ENCODE measurements around the gene GSTA2.
"Not testable (repeated sequence)": the region's sequence is repeated elsewhere in the genome, so short reads cannot be mapped to it uniquely, and the experiment has no call there.

GSTA2 gene

DNA sequence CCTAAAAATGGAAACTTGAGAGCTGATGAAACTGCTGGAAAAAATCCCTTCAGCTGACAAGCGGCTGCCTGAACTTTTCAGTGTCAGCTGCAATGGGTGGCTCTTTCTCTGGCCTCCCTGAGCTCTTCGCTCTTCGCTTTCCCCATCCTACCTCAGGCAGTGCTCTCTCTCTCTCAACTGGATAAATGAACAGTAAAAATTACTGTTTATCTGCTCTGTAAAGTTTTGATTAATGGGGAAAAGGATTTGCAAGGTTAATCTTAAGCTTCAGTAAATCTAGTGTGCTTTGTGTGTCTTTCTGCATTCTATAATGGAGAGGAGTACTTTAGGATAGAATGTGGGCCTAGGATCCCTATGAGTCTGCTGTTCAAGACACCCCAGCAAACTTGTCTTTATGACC, 57.3 kb downstream of the GSTA2 start:
- Histone ChIP-seq H3K18ac (ENCODE audit: low read depth in 1 of 2, low read length in 2 of 2) (no peak overlapping the region), H2AFZ (ENCODE audit: low read depth, low read length) (no peak overlapping the region), H3K4me3 (ENCODE audit: insufficient read depth in 1 of 2, low read depth in 1 of 2, low read length in 2 of 2) (no peak overlapping the region), H4K8ac (ENCODE audit: low read length) (no peak overlapping the region), H3K9me3 (ENCODE audit: control insufficient read depth, low read length) (peaks cover 7% of the 10 kb centered on the region), H3K4me1 (ENCODE audit: control insufficient read depth, insufficient read depth, low read depth, low read length) (no peaks in the 10 kb centered on the region), H2BK5ac (ENCODE audit: low read depth, low read length, poor library complexity, severe bottlenecking) (no peak overlapping the region), H4K91ac (ENCODE audit: low read length) (no peak overlapping the region), H3K79me1 (replicated peaks; ENCODE audit: low read length, poor library complexity, severe bottlenecking) (no peaks in the 10 kb centered on the region), H2AK5ac (ENCODE audit: low read length, severe bottlenecking) (no peak overlapping the region), H3K4me2 (ENCODE audit: low read length, poor library complexity, severe bottlenecking) (no peak overlapping the region), H2BK15ac (ENCODE audit: low read depth, poor library complexity, severe bottlenecking) (no peak overlapping the region), H3K4ac (ENCODE audit: low read depth in 1 of 2, low read length in 2 of 2) (no peak overlapping the region), H2BK120ac (ENCODE audit: low read depth, low read length) (no peak overlapping the region), H3K14ac (ENCODE audit: low read length in 2 of 2) (no peak overlapping the region), H3K27me3 (ENCODE audit: control insufficient read depth in 1 of 2, insufficient read depth in 1 of 2, low read length in 2 of 2) (no peaks in the 10 kb centered on the region), H3K27ac (ENCODE audit: low read length, poor library complexity, severe bottlenecking) (no peak overlapping the region), H3K36me3 (ENCODE audit: control insufficient read depth in 1 of 2, insufficient read depth in 2 of 2, low read depth in 1 of 2, low read length in 2 of 2) (no peaks in the 10 kb centered on the region), H3K23ac (ENCODE audit: low read length in 2 of 2) (no peak overlapping the region), H2BK12ac (ENCODE audit: low read length in 2 of 2) (no peak overlapping the region), H3K9ac (ENCODE audit: low read length) (no peak overlapping the region)
- 100% methylated on average over 1 of the region's 3 CpGs for WGBS
- no peak for DNase-seq

- not testable (repeated sequence) for DNase-seq; H3K18ac ChIP-seq (ENCODE audit: low read depth in 1 of 2, low read length in 2 of 2); H2AK5ac ChIP-seq (ENCODE audit: low read length, severe bottlenecking); H3K4me2 ChIP-seq (ENCODE audit: low read length, poor library complexity, severe bottlenecking); H2AFZ ChIP-seq (ENCODE audit: low read depth, low read length); H3K79me1 ChIP-seq (replicated peaks; ENCODE audit: low read length, poor library complexity, severe bottlenecking); H3K27me3 ChIP-seq (ENCODE audit: control insufficient read depth in 1 of 2, insufficient read depth in 1 of 2, low read length in 2 of 2); H2BK12ac ChIP-seq (ENCODE audit: low read length in 2 of 2); H4K8ac ChIP-seq (ENCODE audit: low read length); H3K4me3 ChIP-seq (ENCODE audit: insufficient read depth in 1 of 2, low read depth in 1 of 2, low read length in 2 of 2); H2BK5ac ChIP-seq (ENCODE audit: low read depth, low read length, poor library complexity, severe bottlenecking); H3K4me1 ChIP-seq (ENCODE audit: control insufficient read depth, insufficient read depth, low read depth, low read length); H2BK15ac ChIP-seq (ENCODE audit: low read depth, poor library complexity, severe bottlenecking); H3K9ac ChIP-seq (ENCODE audit: low read length); H2BK120ac ChIP-seq (ENCODE audit: low read depth, low read length); H3K27ac ChIP-seq (ENCODE audit: low read length, poor library complexity, severe bottlenecking); H3K36me3 ChIP-seq (ENCODE audit: control insufficient read depth in 1 of 2, insufficient read depth in 2 of 2, low read depth in 1 of 2, low read length in 2 of 2); H3K23ac ChIP-seq (ENCODE audit: low read length in 2 of 2); H3K9me3 ChIP-seq (ENCODE audit: control insufficient read depth, low read length); H3K4ac ChIP-seq (ENCODE audit: low read depth in 1 of 2, low read length in 2 of 2); H4K91ac ChIP-seq (ENCODE audit: low read length); H3K14ac ChIP-seq (ENCODE audit: low read length in 2 of 2)
- 87% methylated on average over 6 of the region's 6 CpGs for WGBS
These were observed 58.3 kb downstream of the GSTA2 start for GRCh38 chr6:52704781-52705502.

- no peaks in the 10 kb centered on the region for H3K4me1 ChIP-seq (ENCODE audit: control insufficient read depth, insufficient read depth, low read depth, low read length)
- no peaks in the 10 kb centered on the region for H3K79me1 ChIP-seq (replicated peaks; ENCODE audit: low read length, poor library complexity, severe bottlenecking)
- H3K4ac ChIP-seq (ENCODE audit: low read depth in 1 of 2, low read length in 2 of 2) = no peak overlapping the region
- H3K9ac ChIP-seq (ENCODE audit: low read length) = no peak overlapping the region
- DNase-seq = no peak
- no peak overlapping the region for H2AFZ ChIP-seq (ENCODE audit: low read depth, low read length)
- H4K8ac ChIP-seq (ENCODE audit: low read length) = no peak overlapping the region
- no peak overlapping the region for H3K14ac ChIP-seq (ENCODE audit: low read length in 2 of 2)
- no peak overlapping the region for H3K4me3 ChIP-seq (ENCODE audit: insufficient read depth in 1 of 2, low read depth in 1 of 2, low read length in 2 of 2)
- peaks cover 7% of the 10 kb centered on the region for H3K9me3 ChIP-seq (ENCODE audit: control insufficient read depth, low read length)
- no peak overlapping the region for H2BK120ac ChIP-seq (ENCODE audit: low read depth, low read length)
- H3K23ac ChIP-seq (ENCODE audit: low read length in 2 of 2) = no peak overlapping the region
- H2BK5ac ChIP-seq (ENCODE audit: low read depth, low read length, poor library complexity, severe bottlenecking) = no peak overlapping the region
- no peak overlapping the region for H2BK15ac ChIP-seq (ENCODE audit: low read depth, poor library complexity, severe bottlenecking)
- no peak overlapping the region for H3K18ac ChIP-seq (ENCODE audit: low read depth in 1 of 2, low read length in 2 of 2)
- H3K27ac ChIP-seq (ENCODE audit: low read length, poor library complexity, severe bottlenecking) = no peak overlapping the region
- no peak overlapping the region for H4K91ac ChIP-seq (ENCODE audit: low read length)
- no peak overlapping the region for H2AK5ac ChIP-seq (ENCODE audit: low read length, severe bottlenecking)
- no peaks in the 10 kb centered on the region for H3K27me3 ChIP-seq (ENCODE audit: control insufficient read depth in 1 of 2, insufficient read depth in 1 of 2, low read length in 2 of 2)
- no peaks in the 10 kb centered on the region for H3K36me3 ChIP-seq (ENCODE audit: control insufficient read depth in 1 of 2, insufficient read depth in 2 of 2, low read depth in 1 of 2, low read length in 2 of 2)
- no peak overlapping the region for H3K4me2 ChIP-seq (ENCODE audit: low read length, poor library complexity, severe bottlenecking)
- no peak overlapping the region for H2BK12ac ChIP-seq (ENCODE audit: low read length in 2 of 2)
These were observed 59.2 kb downstream of the GSTA2 start for GRCh38 chr6:52704060-52704459.

Data from mesenchymal stem cell (in vitro differentiated cells and primary cell).